C4-2B (cell line): ENCODE data around the gene SELENBP1.

ENCODE experiments used
- ZFX ChIP-seq: fragments of 450-650 bp; IDR thresholded peaks from 2 replicates; pipeline ENCODE4 v1.6.1; 2017
- TF ChIP-seq, protein P1 (sequence below): fragments of 450-650 bp; conservative IDR thresholded peaks from 2 replicates; pipeline ENCODE4 v1.5.1; 2017; ENCODE audit warnings: mild to moderate bottlenecking

DNA sequence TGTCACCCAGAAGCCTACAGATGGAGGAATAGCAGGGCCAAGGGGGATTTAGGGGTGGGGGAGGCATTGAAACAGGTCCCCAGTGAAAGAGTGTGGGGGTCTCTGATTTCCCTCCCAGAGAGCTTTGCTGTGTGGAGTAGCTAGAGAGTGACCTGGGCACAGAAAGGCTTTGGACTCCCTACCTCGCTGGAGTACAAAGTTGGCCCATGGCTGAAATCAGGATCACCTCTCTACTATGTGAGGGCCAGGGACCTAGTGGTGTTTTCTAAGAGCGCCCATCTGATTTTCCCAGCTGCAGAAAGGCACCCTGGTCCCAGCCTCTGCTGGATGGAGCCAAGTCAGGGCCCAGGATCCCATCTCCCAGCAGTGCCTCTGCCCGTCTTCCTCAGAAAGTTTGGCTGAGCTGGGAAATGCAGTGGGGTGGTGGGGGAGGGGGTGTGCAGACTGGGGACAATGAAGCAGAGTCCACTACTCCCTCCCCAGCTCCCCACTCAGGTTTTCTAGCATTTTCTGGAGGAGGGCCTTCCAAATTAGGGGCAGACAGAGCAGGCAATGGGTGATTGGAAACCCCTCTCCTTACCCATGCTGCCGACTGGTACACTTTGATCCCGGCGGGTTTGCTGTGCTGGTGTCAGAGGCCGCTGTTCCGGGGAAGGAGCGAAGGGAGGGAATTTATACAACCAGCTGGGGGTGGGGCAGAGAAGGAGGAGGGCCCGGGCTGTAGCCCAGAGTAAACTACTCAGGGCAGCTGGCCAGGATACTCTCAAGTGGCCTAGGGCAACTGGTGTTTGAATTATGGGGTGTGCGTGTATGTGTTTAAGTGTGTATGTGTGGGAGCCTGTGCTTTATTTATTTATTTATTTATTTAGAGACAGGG, at the start of gene SELENBP1:
- TF ChIP-seq, protein P1, sequence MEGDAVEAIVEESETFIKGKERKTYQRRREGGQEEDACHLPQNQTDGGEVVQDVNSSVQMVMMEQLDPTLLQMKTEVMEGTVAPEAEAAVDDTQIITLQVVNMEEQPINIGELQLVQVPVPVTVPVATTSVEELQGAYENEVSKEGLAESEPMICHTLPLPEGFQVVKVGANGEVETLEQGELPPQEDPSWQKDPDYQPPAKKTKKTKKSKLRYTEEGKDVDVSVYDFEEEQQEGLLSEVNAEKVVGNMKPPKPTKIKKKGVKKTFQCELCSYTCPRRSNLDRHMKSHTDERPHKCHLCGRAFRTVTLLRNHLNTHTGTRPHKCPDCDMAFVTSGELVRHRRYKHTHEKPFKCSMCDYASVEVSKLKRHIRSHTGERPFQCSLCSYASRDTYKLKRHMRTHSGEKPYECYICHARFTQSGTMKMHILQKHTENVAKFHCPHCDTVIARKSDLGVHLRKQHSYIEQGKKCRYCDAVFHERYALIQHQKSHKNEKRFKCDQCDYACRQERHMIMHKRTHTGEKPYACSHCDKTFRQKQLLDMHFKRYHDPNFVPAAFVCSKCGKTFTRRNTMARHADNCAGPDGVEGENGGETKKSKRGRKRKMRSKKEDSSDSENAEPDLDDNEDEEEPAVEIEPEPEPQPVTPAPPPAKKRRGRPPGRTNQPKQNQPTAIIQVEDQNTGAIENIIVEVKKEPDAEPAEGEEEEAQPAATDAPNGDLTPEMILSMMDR, result no peak
- TF ChIP-seq ZFX, result peak; percentile 46; the same call in 1 of the 2 replicates
